NCI-H2029 treated with DMSO at 0.1 percent for 48 hours (cell line): ENCODE results near the gene PIMREG.
A peak's percentile ranks its signal among the peaks of the same experiment; 100 is the strongest.
"Not testable (repeated sequence)": the region's sequence is repeated elsewhere in the genome, so short reads cannot be mapped to it uniquely, and the experiment has no call there.

Experiments
- DNase-seq: peaks from one replicate; lab custom pipeline; 2025; lab: John Stamatoyannopoulos, UW

The PIMREG gene

DNA sequence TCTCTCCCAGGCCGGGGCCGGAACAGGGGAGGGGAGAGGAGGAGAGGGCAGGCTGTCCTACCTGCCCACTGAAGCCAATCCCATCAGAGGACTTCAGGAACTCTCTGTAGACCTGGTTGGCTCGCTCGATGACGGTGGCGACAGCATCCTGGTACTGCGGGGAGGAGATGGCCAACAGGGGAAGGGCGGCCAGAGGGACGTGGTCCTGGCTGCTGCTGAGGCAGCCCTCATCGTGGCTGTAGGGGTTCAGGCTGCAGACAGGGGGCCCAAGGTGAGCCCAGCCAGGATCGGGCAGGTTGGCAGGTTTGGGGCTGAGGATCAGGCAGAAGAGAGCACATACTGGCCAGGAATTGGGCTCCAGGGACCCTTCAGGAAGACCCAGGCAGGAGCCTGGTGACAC, 34.2 kb downstream of the PIMREG start:
- no peak for DNase-seq

DNA sequence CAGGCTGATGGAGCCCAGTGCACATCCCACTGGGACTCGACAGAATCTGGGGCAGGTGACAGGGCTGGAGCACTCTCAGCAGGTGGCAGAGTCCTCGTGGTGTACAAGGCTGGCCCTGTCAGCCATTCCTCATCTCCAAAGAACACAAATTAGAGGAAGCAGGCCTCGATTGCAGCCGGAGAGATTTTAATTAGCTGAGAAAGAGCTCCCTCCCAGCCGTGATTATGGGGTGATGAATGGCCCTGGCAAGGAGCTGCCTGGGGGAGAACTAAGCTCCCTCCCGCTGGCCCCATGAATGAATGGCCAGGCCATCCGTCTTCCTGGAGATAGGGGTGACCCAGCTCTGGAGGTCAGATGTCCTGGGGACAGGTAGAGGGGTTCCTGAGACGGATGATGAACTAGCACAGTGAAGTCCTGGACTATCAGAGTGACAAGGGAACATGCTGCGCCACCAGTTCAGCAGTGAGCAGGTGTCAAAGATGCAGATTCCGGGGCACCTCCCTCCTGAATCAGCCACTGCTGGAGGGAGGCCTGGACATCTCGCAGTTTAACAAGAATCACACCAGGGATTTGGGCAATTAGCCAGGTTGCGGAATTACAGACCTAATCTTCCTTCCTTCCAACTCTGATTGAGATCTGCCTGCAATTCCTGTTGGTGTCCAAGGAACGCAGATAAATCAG, 35.5 kb downstream of the PIMREG start:
- DNase-seq = no peak

DNA sequence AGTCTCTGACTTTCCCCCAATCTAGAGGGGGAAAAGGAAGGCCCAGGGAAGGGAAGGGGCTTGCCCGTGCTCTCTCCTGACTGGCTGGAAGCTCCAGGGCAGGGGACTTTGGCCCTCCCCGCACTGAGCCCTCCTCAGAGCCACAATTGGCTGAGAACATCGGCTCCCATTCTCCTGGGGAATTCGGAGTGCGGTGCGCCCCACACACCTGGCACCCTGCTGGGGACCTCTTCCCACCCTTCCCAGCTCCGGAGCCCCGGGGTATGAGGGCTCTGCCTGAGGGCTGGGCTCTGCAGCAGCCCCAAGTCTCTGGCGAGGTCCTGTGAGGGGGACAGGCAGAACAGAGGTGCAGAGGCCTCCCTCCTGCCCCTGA, 36.0 kb downstream of the PIMREG start:
- DNase-seq = no peak

DNA sequence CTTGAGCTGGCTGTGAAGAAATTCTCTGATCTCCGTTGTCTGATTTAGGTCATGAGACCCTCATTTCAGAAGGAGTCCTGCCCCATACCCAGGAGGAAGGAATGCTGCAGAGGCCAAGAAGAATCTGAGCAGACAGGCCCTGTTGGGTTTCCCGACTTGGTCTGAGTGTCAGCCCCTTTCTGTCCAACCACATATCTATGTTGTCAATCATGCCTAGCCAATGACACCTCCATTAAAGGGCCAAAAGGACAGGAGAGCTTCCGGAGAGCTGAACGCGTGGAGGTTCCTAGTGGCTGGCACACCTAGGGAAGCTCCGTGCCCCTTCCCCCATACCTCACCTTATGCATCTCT, 37.8 kb downstream of the PIMREG start:
- no peak for DNase-seq

DNA sequence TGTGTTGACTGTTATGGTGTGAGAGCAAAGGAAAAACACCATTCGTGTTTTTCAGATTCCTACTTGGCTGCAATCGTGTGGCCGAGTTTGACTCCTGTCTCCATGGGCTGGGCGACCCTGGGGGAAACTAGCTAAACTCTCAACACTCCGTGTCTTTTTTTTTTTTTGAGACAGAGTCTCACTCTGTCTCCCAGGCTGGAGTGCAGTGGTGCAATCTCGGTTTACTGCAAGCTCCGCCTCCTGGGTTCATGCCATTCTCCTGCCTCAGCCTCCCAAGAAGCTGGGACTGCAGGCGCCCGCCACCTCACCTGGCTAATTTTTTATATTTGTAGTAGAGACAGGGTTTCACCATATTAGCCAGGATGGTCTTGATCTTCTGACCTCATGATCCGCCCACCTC, 38.5 kb downstream of the PIMREG start:
- not testable (repeated sequence) for DNase-seq

DNA sequence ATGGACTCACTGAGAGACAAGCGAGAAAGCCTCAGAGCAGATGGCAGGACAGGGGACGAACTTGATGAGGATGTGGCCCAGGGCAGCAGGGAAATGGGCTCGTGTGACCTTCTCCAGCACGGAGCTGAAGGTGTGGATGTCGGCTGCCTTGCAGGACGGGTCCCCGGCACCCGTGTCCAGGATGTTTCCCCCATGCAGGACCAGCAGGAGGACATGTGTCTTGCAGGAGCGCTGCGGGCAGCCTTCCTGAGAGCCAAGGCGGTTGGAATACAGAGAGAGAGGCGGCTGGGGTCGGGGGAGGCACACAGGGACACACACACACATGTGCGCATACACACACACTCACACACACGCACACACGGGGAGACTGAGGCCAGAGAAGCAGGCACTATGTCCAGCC, 39.3 kb downstream of the PIMREG start:
- no peak for DNase-seq

DNA sequence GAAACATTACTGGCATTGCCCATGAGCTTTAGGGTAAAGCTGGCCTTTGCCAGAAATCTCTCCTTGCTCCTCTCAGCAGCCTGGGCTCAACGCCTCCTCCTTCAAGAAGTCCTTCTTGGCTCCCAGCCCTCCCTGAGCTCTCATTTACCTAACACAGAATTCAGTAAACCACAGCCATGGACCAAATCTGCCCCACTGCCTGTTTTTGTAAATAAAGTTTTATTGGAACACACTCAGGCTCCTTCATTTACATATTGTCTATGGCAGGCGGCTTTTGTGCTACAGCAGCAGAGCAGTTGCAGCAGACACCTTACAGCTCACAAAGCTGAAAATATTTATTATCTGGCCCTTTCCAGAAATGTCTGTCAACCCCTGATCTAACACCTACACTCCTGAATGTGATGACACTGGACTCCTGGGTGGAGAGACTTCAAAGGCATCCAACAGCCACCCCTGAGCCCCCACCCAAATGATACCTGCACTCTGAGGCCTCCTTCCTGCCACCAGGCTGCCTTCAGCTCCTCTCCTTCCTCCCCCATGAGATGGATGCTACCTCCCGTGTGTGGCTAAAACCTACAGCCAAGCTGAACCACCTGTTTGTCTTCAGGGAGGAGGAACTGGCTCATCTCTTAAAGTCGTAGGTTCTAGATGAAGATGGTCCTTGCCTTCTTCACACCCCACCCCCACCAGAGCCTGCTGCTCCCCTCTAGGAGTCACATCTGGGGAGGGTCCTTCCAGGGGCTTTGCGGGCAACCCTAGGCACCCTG, 41.6 kb downstream of the PIMREG start:
- DNase-seq = no peak

DNA sequence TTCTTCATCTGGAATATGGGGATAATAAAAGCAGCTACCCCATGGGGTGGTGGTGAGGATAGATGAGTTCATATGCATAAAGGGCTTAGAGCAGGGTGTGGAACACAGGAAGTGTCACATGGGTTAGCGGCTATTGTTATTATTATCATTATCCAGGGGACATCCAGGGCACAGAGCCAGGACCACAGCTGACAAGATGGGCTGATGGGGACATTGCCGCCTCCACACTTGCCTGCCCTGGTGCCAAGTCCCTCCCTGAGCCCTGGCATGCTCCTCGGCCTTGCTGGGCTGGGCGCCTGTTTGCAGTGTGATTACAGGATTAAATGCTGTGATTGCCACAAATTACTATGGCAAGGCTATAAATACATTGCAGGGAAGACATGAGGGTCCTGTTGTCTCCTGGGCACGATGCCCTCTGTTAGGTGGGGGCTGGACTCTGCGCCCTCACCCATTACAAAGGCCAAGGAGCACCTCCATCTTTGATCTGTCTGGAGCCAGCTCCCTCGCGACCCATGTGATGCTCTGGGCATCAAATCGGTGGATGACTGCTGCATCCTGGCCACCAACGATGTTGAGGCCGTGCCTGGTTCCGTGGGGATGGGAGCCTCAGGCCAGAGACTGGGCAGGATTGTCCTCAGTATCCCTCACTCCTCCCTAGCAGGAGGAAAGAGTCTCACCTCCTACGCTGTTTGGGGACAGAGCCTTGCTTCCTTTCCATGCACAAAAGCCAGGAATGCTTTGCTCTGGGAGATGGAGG, 43.2 kb downstream of the PIMREG start:
- DNase-seq = no peak

DNA sequence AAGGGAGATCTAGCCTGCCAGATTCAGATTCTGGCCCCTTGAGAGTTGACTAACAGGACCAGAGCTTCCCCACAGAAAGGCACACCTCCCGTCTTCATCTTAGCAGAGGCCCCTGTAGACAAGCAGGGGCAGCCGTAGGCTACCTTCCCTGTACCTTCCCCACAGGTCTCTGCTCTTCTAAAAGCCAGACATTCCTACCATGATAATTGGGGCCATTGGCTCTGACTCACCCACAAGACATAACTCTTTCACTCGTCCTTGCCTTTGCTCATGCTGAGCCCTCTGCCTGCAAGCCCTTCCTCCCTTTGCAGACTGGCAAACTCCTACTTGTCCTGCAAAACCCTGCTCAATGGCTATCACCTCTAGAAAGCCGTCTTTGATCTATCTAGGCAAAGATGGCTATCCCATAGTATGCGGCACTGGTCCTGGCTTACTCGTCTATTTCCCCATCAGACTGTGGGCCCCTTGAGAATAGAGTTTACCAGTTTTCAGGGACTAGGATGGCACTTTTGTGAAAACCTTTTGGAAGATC, 43.8 kb downstream of the PIMREG start:
- no peak for DNase-seq

DNA sequence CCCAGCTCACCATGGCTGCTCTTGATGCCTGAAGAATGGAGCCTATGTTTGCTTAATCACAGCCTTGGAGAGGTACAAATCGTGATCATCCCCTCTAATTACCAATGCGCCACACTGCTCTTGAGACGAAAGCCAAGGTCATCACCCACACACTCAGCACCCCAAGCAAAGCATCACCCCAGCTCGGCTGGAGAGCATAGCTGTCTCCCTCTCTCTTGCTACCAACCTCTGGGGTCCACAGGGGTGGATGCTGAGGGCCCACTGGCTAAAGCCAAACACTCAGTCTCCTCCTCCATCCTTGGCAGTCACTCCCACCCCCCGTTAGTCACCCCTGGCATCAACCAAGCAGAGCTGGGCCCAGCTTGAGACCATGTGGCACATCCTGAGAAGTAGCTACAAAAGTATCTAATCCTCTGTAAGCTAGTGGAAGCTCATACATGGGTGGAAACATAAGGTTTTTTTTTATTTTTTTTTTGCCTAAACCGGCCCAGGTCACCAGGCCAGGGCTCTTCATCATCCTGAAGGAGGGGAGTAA, 44.8 kb downstream of the PIMREG start:
- no peak for DNase-seq

DNA sequence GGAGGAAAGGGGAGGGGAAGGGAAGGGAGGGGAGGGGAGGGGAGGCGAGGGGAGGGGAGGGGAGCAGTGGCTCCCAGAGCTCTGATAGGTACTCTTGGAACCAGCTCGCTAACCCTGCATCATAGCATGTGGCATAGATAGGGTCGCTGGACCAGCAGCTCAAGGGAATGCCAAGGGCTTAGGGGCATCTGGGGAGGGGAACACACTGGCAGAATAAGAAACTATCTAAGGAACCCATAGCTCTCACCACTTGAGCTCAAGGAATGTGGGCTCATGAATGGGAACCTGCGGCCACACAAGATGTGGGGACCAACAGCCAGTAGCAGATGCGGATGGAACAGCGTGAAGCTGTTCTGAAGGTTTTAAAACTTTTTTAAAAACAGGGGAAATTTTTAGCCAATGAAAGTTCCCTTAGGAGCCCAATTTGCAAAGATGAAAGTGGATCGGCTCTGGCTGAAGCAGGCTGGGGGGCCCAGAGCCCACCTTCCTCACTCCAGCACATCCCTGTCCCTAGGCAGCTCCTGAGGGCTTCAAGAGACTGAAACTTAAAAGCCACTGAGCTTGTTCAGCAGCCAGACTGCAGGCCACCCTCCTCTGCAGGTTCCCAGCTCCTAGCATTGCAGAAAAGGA, 46.9 kb downstream of the PIMREG start:
- no peak for DNase-seq

DNA sequence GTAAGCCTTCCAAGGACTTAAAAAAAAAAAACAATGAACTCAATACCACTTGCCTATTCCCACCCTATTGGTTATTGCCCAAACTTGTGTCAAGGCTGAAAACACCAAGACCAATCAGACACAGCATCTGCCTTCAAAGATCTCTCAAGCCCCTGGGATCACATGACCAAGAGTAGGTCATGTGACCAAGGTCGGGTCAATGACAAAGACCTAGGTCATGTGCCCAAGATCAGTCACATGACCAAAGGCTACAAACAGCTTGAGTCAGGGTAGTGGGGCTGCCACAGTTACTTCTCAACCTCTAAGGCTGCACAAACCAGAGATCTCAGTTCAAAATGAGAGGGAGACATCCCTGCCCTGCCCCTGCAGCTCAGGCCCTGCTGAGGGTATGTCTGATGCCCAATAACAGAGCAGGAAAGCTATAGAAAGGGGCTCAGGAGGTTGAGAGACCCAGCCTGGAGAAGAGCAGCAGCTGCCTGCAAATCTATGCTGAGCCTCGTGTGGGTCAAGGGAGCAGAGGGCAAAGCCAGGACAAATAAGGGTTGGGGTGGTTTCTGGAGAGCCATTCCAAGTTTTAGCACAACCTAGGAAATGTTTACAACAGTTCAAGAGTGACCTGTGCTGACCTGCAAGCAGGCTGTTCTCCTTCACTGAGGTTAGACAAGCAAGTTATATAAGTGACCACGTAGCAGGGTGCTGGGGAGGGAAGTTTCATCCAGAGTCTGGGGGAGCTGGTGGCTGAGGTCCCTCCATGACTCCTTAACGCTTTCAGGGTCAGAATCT, 48.8 kb downstream of the PIMREG start:
- DNase-seq = no peak

DNA sequence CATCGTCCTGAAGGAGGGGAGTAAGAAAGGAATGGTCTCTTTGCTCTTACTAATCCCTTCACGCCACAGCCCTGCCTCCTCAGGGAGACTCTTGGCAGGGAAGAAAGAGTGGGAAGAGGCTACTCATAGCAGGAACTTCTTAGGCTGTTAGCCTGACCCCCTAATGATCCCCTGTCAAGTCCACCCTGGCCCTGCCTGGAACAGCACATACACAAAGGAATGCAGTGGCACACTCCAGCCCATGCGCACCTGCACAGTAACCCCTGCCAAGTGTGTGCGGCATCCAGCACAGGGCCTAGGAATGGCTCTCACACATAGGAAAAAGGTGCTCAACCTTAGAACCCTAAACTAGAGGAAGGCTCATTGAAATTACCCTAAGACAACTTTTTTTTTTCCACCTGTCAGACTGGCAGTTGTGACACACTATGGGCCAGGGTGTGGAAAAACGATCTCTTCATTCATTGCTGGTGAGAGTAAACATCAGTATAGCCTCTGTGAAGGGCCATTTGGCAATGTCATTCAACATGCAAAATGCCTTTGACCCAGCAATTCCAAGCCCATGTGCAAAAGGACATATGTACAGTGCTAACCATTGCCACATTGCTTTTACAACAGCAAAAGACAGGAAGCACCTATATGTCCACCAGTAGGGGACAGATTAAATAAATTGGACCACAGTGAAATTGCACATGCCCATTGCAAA, 50.1 kb downstream of the PIMREG start:
- peak; percentile 19 for DNase-seq

DNA sequence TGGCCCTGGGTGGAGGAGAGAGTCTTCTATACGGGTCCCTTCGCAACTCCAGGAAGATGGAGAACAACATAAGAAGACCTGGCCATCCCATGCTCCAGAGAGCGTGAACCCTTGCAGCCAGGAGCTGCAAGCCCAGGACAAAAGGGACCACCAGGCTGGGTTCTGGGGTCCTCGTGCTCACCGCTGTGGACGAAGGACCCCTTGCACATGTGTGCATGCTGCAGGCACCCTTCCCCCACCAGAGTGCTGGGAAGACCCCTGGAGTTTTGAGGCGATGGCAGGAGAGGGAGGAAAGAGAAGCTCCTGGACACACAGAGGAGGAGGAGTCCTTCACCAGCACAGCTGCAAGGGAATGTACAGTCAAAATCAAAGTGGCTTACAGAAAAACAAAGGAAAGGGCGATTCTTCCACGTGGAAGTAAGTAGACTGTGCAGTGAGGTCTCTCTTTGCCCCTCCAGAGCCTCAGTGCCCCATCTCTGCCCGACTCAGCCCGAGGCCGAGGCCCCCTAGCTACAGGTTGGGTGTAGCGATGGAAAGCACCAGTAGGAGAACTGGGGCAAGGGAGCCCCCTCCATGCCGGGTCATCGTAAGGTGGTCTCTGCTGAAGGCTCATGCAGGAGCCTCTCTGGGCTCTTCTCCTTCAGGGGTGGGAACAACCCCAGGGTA, 51.3 kb downstream of the PIMREG start:
- no peak for DNase-seq

DNA sequence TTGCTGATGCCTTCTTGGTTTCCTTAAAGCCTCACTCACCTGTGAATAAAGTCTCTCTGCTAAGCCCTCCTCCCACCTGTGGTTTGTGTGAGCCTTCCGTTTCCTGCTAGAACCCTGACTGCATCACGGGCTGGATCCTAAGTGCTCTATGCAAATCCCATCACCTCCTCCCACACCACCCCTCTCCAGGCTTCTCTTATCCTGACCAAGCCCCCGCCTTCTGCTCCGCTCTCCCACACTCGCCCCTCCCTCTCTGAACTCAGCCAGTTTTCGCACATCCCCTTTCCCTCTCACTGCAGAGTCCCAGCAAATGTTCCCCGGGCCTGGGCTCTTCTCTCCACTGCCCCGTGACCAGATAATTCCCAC, 51.8 kb downstream of the PIMREG start:
- no peak for DNase-seq

DNA sequence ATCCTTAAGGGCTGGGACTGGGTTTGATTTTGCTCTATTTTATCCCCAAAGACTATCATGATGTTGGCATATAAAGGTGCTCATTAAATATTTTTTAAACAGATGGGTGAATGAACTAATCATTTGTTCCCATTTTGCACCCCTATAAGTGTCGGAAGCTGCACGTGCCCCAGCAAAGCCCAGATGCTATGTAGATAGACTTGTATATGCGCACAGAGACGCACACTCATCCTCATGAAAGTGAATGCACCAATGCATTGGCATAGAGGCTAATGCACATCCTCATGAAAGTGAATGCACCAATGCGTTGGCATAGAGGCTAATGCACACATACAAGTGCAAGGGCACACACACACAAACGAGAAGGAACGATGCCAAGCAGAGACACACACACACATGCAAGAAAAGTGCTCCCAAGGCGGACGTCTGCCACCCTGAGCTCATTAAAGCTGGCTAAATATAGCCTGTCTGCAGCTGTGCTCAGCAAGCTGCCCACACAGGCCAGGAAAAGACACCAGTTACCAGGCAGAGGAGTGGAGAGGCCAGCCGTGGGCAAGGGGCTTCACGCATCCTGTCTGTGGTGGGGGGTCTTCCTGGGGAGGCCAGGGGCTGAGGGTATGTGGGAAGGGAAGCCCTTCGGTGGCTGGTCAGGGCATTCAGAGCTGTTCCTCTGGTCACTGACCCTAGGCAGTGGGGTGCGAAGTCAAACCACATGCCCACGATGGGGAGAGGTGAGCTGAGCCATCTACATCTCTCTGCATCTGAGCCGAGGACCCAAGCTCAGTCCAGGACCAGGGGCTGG, 52.6 kb downstream of the PIMREG start:
- no peak for DNase-seq

DNA sequence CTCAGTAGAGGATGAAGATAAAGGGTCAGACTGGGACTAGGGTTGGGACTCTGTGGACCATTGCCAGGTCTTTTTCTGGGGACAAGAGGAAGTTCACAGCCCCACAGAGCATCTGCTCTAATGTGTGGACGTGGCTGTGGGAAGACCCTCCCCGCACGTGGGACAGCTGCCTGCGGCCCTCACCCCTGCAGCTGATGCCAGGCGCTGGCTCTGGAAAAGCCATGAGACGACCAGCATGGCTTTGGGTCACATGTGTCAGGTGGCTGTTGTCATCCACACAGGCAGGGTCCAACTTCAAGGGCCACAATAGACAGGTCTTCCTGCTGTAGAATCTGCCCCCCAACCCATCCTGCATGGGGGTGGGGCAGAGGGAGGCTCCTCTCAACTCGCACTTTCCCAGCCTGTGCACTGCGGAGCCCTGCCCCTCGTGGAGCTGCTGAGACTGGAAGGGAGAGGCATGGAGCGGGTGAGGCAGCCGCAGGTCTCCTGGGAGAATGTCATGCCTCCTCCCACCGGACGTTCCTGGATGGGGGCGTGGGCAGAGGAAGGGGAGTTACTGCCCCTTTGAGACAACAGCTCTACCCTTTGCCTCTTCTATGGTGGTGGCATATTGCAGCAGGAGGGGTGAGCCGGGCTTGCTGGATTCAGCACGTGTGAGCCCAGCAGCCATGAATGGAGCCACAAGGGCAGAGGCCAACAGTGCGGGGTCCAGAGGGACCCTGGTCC, 53.4 kb downstream of the PIMREG start:
- DNase-seq = no peak

DNA sequence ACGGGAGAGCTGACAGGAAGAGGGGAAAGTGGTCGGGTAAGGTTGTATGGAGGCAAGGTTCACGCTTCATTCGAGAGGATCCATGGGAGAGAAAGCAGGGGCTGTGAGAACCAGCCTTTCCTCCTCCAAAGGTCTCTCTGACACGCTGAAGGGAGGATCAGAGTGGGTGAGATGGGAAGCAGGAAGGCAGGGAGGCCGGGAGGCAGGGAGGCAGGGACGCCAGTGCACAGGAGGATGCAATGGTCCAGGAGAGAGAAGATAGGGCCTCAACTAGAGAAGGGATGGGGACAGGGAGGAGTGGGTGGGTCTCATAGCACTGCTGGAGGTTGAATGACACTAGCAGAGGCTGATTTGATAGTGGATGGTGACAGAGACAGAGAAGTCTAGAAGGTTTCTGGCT, 54.1 kb downstream of the PIMREG start:
- DNase-seq = no peak
